Natural killer cell (primary cell): ENCODE results near the gene ERICH6B. TPM values are rescaled to one million over a fixed set of nuclear protein-coding genes. Genes with fewer than 3 reads are reported as not detected.

Experiments used
- ATAC-seq, 3 donors: fragments of 150-1000 bp in 2 of 3; fragments of 200-7000 bp in 1 of 3; cut with Tn5 transposase; 1 replicate in 1 of 3; 2 replicates in 2 of 3; pipeline ENCODE4 v1.10.0; 2021; ENCODE audit warnings: mild to moderate bottlenecking in 2 of 3, moderate library complexity in 2 of 3
- DNase-seq, 2 donors: peaks; one replicate each; pipeline versions ENCODE4 v3.0.0 to v3.0.0-alpha.2; 2013 to 2021; ENCODE audit warnings: mixed read lengths in 1 of 2
- H3K27ac ChIP-seq: one replicate; pipeline ENCODE4 v1.5.1; 2013; ENCODE audit warnings: mild to moderate bottlenecking, low read length
- H3K27me3 ChIP-seq: one replicate; pipeline ENCODE4 v1.6.1; 2013; ENCODE audit warnings: low read length; ENCODE audit not compliant: control insufficient read depth, insufficient read depth
- H3K36me3 ChIP-seq: one replicate; pipeline ENCODE4 v1.6.1; 2013; ENCODE audit warnings: low read length; ENCODE audit not compliant: control insufficient read depth, insufficient read depth
- H3K4me1 ChIP-seq: one replicate; pipeline ENCODE4 v1.6.1; 2013; ENCODE audit warnings: low read length; ENCODE audit not compliant: control insufficient read depth, insufficient read depth
- H3K4me3 ChIP-seq: one replicate; pipeline ENCODE4 v1.5.1; 2013; ENCODE audit warnings: low read length
- H3K9me3 ChIP-seq: one replicate; pipeline ENCODE4 v1.6.1; 2013; ENCODE audit warnings: low read length; ENCODE audit not compliant: control insufficient read depth, insufficient read depth
- H3K27ac Mint-ChIP-seq, 2 donors: one replicate each; pipeline ENCODE4 v1.8.0; 2022; ENCODE audit warnings: mild to moderate bottlenecking in 2 of 2, mixed read lengths in 2 of 2, moderate library complexity in 1 of 2
- H3K27me3 Mint-ChIP-seq, 2 donors: one replicate each; pipeline ENCODE4 v1.8.0; 2022; ENCODE audit warnings: low read depth in 2 of 2, mixed read lengths in 2 of 2
- H3K36me3 Mint-ChIP-seq: one replicate; pipeline ENCODE4 v1.8.0; 2022; ENCODE audit warnings: mixed read lengths
- H3K4me1 Mint-ChIP-seq, 2 donors: one replicate each; pipeline ENCODE4 v1.8.0; 2022; ENCODE audit warnings: mixed read lengths in 2 of 2
- H3K4me3 Mint-ChIP-seq: one replicate; pipeline ENCODE4 v1.8.0; 2022; ENCODE audit warnings: mild to moderate bottlenecking, moderate library complexity, mixed read lengths
- H3K9me3 Mint-ChIP-seq, 2 donors: one replicate each; pipeline ENCODE4 v1.8.0; 2022; ENCODE audit warnings: mixed read lengths in 2 of 2
- CTCF ChIP-seq: fragments of 200-600 bp; IDR thresholded peaks from one replicate; pipeline ENCODE4 v1.8.0; 2022; ENCODE audit warnings: antibody characterized with exemption
- WGBS: methylation state at CpG from one replicate; pipeline ENCODE4 v1.1.7; 2013; ENCODE audit warnings: missing lambda C conversion rate; ENCODE audit not compliant: insufficient coverage; 5-methylcytosine and 5-hydroxymethylcytosine counted together
- intact Hi-C: fragments of 100-400 bp; cut with micrococcal nuclease; formaldehyde crosslinking; loops from one replicate; pipeline ENCODE4 v1.14.2; 2022
- total RNA-seq, 4 donors: library from RNA; stranded (reverse); fragments of 120-200 nt in 1 of 4; gene quantifications; one replicate each; pipeline versions ENCODE4 v1.2.3 to v1.2.4, GENCODE V29; 2013 to 2022

ERICH6B gene
- total RNA-seq, 3 donors from 2014 or later (not counting 1 experiment from before 2014, with no cell fraction given): not detected

GRCh38 chr13:45596800-45597475 is 18.6 kb downstream of the ERICH6B start:
- DNase-seq (no peak), ATAC-seq (no peak)
- Histone ChIP-seq H3K4me1 (no peaks in the 10 kb centered on the region), H3K27ac (no peak overlapping the region), H3K4me3 (no peak overlapping the region), H3K9me3 (no peaks in the 10 kb centered on the region), H3K27me3 (no peaks in the 10 kb centered on the region), H3K36me3 (no peaks in the 10 kb centered on the region)
- Mint-ChIP-seq H3K4me3 (no peak overlapping the region), H3K36me3 (no peaks in the 10 kb centered on the region), H3K27me3 (peaks cover 26 to 30% of the 10 kb centered on the region in 2 donors), H3K4me1 (no peaks in the 10 kb centered on the region), H3K9me3 (no peaks in the 10 kb centered on the region), H3K27ac (no peak overlapping the region)
- intact Hi-C loops: no loop called here
- WGBS: 80% methylated on average over 2 of the region's 2 CpGs
- no peak for TF ChIP-seq CTCF

GRCh38 chr13:45595965-45596364 is 19.6 kb downstream of the ERICH6B start:
- no peaks in the 10 kb centered on the region for H3K36me3 Mint-ChIP-seq
- H3K27me3 Mint-ChIP-seq: peaks cover 24 to 35% of the 10 kb centered on the region in 2 donors
- H3K4me3 Mint-ChIP-seq: no peak overlapping the region
- no peaks in the 10 kb centered on the region for H3K9me3 ChIP-seq
- H3K27ac ChIP-seq: no peak overlapping the region
- TF ChIP-seq CTCF: no peak
- no peak overlapping the region for H3K27ac Mint-ChIP-seq
- H3K9me3 Mint-ChIP-seq: no peaks in the 10 kb centered on the region
- no peaks in the 10 kb centered on the region for H3K4me1 ChIP-seq
- intact Hi-C loops: no loop called here
- H3K4me1 Mint-ChIP-seq: no peaks in the 10 kb centered on the region
- DNase-seq (no peak), ATAC-seq (no peak)
- no peaks in the 10 kb centered on the region for H3K36me3 ChIP-seq
- 58% methylated on average over 1 of the region's 2 CpGs for WGBS
- no peaks in the 10 kb centered on the region for H3K27me3 ChIP-seq
- no peak overlapping the region for H3K4me3 ChIP-seq

GRCh38 chr13:45594764-45595163 is 20.8 kb downstream of the ERICH6B start:
- Histone ChIP-seq H3K9me3 (no peaks in the 10 kb centered on the region), H3K36me3 (no peaks in the 10 kb centered on the region), H3K27ac (no peak overlapping the region), H3K4me1 (no peaks in the 10 kb centered on the region), H3K27me3 (no peaks in the 10 kb centered on the region), H3K4me3 (no peak overlapping the region)
- intact Hi-C loops: no loop called here
- TF ChIP-seq CTCF: no peak
- DNase-seq: no peak
- WGBS: 43% methylated on average over 3 of the region's 3 CpGs
- Mint-ChIP-seq H3K4me3 (no peak overlapping the region), H3K4me1 (no peaks in the 10 kb centered on the region), H3K27ac (no peak overlapping the region), H3K36me3 (no peaks in the 10 kb centered on the region), H3K9me3 (no peaks in the 10 kb centered on the region), H3K27me3 (peaks cover 19 to 35% of the 10 kb centered on the region in 2 donors)
- ATAC-seq: no peak

GRCh38 chr13:45594227-45594626 is 21.3 kb downstream of the ERICH6B start:
- DNase-seq: no peak
- H3K9me3 ChIP-seq: no peaks in the 10 kb centered on the region
- no peak overlapping the region for H3K27ac ChIP-seq
- H3K27me3 ChIP-seq: no peaks in the 10 kb centered on the region
- no peaks in the 10 kb centered on the region for H3K4me1 ChIP-seq
- H3K4me3 ChIP-seq: no peak overlapping the region
- H3K4me3 Mint-ChIP-seq: no peak overlapping the region
- no peaks in the 10 kb centered on the region for H3K36me3 Mint-ChIP-seq
- 89% methylated on average over 1 of the region's 2 CpGs for WGBS
- H3K4me1 Mint-ChIP-seq: no peaks in the 10 kb centered on the region
- peaks cover 18 to 35% of the 10 kb centered on the region in 2 donors for H3K27me3 Mint-ChIP-seq
- no peak for TF ChIP-seq CTCF
- no peaks in the 10 kb centered on the region for H3K36me3 ChIP-seq
- intact Hi-C loops: no loop called here
- H3K9me3 Mint-ChIP-seq: no peaks in the 10 kb centered on the region
- no peak for ATAC-seq
- H3K27ac Mint-ChIP-seq: no peak overlapping the region
